H4 (cell line): Measurements from ENCODE around the gene AKAP12. TPM values are rescaled to one million over a fixed set of nuclear protein-coding genes. Genes with fewer than 3 reads are reported as not detected.
"Not testable (repeated sequence)": the region's sequence is repeated elsewhere in the genome, so short reads cannot be mapped to it uniquely, and the experiment has no call there.

Experiments used
- DNase-seq: peaks from one replicate; pipeline ENCODE4 v3.0.0-alpha.2; 2015; ENCODE audit warnings: low spot score
- total RNA-seq: library from RNA; depleted of rRNA; stranded (reverse); fragments of >200 nt; shearing (Covaris generic); gene quantifications from 2 replicates; pipeline ENCODE4 v1.2.3, GENCODE V29; 2014

The AKAP12 gene
- total RNA-seq, 1 experiment from 2014 or later: 6.5 TPM

- DNase-seq: no peak
Observed at GRCh38 chr6:151379933-151380847, 140.4 kb downstream of the AKAP12 start.

- no peak for DNase-seq
Observed at GRCh38 chr6:151380848-151381205, 141.1 kb downstream of the AKAP12 start.

- DNase-seq: no peak
Observed at GRCh38 chr6:151381722-151382121, 142.0 kb downstream of the AKAP12 start.

DNA sequence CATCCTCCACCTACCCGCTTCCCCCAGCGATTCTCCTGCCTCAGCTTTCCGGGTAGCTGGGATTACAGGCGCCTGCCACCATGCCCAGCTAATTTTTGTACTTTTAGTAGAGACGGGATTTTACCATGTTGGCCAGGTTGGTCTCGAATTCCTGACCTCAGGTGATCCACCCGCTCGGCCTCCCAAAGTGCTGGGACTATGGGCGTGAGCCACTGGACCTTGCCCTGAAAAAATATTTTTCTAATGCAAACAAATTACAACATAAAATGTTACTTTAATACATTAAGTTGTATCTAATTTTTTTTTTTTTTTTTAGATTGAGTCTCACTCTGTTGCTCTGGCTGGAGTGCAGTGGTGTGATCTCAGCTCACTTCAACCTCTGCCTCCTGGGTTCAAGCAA is 142.9 kb downstream of the AKAP12 start:
- not testable (repeated sequence) for DNase-seq

GRCh38 chr6:151384151-151384550 is 144.4 kb downstream of the AKAP12 start:
- DNase-seq: no peak

GRCh38 chr6:151385177-151385576 is 145.4 kb downstream of the AKAP12 start:
- no peak for DNase-seq

DNA sequence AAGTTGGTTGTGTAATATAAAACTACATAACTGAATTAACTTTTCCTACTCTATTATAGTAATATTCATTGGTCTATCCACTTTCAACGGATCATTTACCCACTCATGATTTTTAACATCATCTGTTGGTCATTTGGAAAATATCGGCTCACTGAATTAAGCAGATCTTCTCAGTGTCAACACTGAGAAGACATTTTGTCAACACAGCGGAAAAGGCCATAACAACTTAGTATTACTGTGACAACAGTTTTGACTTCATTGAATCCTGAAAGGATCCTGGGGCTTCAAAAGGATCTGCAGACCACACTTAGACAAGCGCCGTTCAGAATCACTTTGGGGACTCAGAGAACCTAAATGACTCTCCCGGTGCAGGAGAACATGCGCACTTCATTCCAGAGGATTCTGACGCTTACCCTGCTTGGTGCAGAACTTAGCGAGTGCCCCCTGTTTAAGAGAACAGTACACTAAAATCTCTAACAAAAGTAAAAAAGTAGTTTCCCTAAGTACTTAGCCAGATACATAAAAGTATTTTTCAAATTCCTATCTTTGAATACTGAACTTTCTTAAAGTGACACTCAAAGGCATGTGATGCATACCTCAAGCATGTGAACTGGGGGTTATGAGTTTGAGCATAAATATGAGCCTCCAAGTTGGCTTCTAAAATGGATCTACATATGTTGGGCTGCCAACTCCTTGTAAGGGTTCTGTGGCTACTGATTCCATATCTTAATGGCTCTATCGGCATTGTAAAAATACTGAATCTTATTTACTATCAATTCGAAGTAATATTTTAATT is 147.6 kb downstream of the AKAP12 start:
- DNase-seq: no peak

- DNase-seq: no peak
Observed at GRCh38 chr6:151388236-151388635, 148.5 kb downstream of the AKAP12 start.

GRCh38 chr6:151388997-151389617 is 149.3 kb downstream of the AKAP12 start:
- no peak for DNase-seq

DNA sequence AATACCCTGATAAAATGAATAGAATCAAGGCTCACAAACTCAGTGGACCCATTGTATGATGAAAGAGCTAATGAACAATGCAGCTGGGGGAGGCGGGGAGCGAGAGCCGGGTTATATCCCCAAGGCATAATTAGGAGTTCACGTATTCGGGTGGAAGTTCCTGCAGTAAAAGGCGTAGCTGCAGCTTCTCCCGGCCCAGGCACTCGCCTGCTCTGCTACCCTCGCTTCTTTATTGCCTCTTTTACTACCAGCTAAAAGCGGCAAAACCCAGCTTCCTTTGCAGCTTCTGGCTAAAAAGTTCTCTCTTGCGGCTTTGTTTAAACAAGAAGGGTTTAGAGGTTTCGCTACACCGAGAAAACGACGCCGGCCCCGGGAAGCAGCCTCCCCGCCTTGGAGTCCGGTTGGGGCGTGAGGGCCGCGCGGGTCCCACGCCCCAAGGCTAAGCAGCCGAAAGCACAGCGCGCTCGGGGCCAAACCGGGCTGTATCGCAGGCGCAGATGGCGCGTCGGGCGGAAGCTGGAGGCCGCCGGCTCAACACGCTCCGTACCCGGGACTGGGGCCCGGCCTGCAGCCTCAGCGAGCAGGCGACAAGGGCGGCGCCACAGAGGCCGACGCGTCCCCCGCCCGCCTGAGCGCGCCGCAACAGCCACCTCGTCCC is 150.0 kb downstream of the AKAP12 start:
- peak; percentile 34 for DNase-seq

DNA sequence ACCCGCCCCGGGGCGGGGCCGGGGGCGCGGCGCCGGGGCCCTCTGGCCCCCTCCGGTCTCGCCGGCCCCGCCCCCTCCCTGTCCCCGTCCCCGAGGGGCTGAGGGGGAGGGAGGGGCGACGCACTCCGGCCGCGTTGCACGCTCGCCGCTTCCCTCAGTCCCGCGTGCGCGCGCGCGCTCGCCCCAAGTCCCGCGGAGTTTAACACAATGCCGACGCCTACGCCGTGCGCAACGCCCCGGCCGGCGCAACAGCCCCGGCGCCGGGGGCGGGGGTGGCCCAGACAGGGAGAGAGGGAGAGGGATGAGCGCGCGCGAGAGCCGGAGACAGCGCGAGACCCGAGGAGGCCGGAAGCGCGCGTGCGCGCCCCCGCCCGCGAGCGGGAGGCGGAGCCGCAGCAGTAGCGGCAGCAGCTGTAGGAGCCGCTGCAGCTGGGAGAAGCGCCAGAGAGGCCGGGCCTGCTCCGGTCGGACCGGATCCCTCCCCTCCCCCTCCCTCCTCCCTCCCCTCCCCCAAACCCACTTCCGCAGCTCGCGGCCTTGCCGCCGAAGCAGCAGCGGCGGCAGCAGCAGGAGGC is 150.6 kb downstream of the AKAP12 start:
- peak; percentile 93 for DNase-seq

- DNase-seq: no peak
Observed at GRCh38 chr6:151390851-151391470, 151.2 kb downstream of the AKAP12 start.

- DNase-seq: peak; percentile 70
Observed at GRCh38 chr6:151391471-151392413, 152.0 kb downstream of the AKAP12 start, which contains the start of gene ZBTB2. Gene ZBTB2 (minus strand): TSS chr6:151391559. CDS start chr6:151373637, 17,922 bp downstream.

DNA sequence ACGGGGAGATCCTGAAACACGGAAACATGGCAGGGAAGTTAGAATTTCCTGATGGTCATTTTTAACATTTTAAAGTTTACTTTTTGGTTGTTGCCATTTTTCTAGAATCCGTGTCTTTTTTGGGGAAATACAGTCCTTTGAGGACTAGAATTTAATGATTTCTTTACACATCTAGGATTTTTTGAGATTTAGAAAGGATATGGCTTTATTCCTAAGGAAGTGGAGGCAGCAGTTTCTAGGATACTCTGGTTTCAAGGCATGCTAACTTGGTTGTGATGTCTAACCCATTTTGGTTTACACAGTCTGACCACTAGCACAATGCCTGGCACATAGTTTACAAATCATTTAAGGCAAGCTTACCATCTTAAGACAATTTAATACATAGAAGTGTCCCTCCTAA is 152.7 kb downstream of the AKAP12 start:
- DNase-seq: no peak

DNA sequence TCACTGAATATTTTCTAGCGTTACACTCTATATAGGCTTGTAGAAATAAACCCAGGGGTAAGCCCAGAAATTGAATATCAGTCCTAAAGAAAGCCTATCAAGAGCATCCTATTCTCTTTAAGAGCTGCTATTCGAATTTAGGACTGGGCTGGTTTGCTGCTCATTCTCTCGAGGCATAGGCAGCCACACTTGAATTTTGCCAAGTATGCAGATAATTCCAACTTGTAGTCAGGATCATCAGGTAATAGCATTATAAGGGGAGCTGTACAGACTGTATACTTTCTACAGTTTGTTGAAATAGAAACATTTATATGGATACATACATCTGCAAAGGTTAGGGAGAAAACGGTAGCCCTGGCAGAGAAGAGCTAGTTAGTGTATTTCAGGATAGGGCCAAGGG is 153.6 kb downstream of the AKAP12 start:
- DNase-seq: no peak

DNA sequence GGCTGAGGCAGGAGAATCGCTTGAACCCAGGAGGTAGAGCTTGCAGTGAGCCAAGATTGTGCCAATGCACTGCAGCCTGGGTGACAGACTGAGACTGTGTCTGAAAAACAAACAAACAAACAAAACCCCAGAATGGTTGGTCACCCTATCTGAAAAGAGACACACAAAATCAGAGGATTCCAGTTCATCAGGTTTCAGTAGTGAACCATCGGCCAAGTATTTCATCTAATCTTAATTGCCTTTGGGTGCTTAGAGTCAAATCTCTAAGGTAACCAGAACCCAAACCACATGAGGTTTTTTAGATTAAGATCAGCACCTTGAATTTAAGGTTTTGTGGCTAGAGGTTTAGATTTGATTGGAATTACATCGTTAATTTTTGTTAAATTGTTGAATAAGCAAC is 159.9 kb downstream of the AKAP12 start:
- DNase-seq: no peak

DNA sequence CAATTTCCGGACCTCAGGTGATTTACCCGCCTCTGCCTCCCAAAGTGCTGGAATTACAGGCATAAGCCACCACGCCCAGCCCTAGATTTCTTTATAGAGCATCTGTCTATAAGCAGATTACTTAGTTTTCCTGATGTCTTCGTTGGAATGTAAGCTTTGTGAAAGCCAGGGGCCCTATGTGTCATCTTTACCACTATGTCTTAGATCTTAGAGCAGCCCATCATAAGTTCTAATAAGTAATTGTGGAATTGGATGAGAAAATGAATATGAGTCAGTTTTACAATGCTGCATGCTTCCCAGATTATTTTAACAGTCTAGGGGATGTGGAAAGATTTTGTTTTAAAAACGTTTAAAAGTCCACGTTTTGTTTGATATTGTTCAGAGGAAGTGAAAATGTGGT is 160.7 kb downstream of the AKAP12 start:
- no peak for DNase-seq

DNA sequence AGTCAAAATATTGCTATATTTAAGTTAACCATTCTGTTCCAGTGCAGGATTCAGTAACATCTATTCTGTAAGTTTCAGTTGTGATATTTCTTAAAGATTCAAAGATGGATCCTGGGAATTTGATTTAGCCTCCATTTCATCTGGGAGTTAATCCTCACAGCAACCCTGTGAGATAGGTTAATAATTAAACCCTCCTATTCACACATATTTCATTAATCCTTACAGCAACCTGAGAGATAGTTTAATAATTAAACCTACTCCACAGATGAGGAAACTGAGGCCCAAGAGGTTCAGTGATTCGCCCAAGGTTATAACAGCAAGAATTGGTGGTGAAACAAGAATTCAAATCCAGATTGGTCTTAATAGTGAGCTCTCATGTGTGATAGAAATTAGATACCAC is 162.5 kb downstream of the AKAP12 start:
- no peak for DNase-seq

- no peak for DNase-seq
Observed at GRCh38 chr6:151403919-151404308, 164.1 kb downstream of the AKAP12 start.
